OCI-LY1 (cell line): ENCODE results near the gene LARP4B.
A peak's percentile ranks its signal among the peaks of the same experiment; 100 is the strongest.

Experiments used
- H2AFZ ChIP-seq: fragments of 200-600 bp; sonication (generic), shearing (Covaris generic); 2 replicates; pipeline ENCODE4 v1.6.0; 2014; ENCODE audit warnings: antibody characterized with exemption, mild to moderate bottlenecking, low read length
- H3F3A ChIP-seq: fragments of 200-600 bp; sonication (generic), shearing (Covaris generic); 2 replicates; pipeline ENCODE4 v1.6.0; 2014; ENCODE audit warnings: mild to moderate bottlenecking, antibody characterized with exemption, low read length, moderate library complexity; ENCODE audit not compliant: insufficient read depth
- H3K27ac ChIP-seq: fragments of 200-600 bp; sonication (generic); 2 replicates; pipeline ENCODE4 v1.5.1; 2014; ENCODE audit warnings: low read length, mixed run types, mild to moderate bottlenecking, low read depth; ENCODE audit not compliant: poor library complexity, severe bottlenecking
- H3K27me3 ChIP-seq: fragments of 200-600 bp; sonication (generic); 2 replicates; pipeline ENCODE4 v1.6.0; 2014; ENCODE audit warnings: antibody characterized with exemption, mild to moderate bottlenecking, low read length, moderate library complexity; ENCODE audit not compliant: insufficient read depth
- H3K36me3 ChIP-seq: fragments of 200-600 bp; sonication (generic); 2 replicates; pipeline ENCODE4 v1.6.1; 2014; ENCODE audit warnings: mild to moderate bottlenecking, antibody characterized with exemption, low read length, moderate library complexity, mixed read lengths; ENCODE audit not compliant: insufficient read depth
- H3K4me1 ChIP-seq: fragments of 200-600 bp; sonication (generic); 2 replicates; pipeline ENCODE4 v1.5.1; 2014; ENCODE audit warnings: mild to moderate bottlenecking, low read length, moderate library complexity; ENCODE audit not compliant: insufficient read depth, severe bottlenecking
- H3K4me2 ChIP-seq: fragments of 200-600 bp; sonication (generic), shearing (Covaris generic); 2 replicates; pipeline ENCODE4 v1.6.1; 2014; ENCODE audit warnings: low read length
- H3K4me3 ChIP-seq: fragments of 200-600 bp; sonication (generic); 2 replicates; pipeline ENCODE4 v1.5.1; 2014; ENCODE audit warnings: low read length, low read depth, mild to moderate bottlenecking, mixed read lengths; ENCODE audit not compliant: poor library complexity, severe bottlenecking
- H3K79me2 ChIP-seq: fragments of 200-600 bp; shearing (Covaris generic); 2 replicates; pipeline ENCODE4 v1.6.1; 2016; ENCODE audit warnings: mixed run types, low read length, mixed read lengths; ENCODE audit not compliant: insufficient read depth
- H3K9ac ChIP-seq: fragments of 200-600 bp; sonication (generic), shearing (Covaris generic); 2 replicates; pipeline ENCODE4 v1.6.1; 2014; ENCODE audit warnings: mild to moderate bottlenecking, low read length, mixed read lengths
- H3K9me2 ChIP-seq: fragments of 200-600 bp; sonication (generic), shearing (Covaris generic); 2 replicates; pipeline ENCODE4 v1.6.1; 2014; ENCODE audit warnings: low read depth, mild to moderate bottlenecking, low read length, mixed read lengths
- H3K9me3 ChIP-seq: fragments of 200-600 bp; shearing (Covaris generic); 2 replicates; pipeline ENCODE4 v1.6.1; 2014; ENCODE audit warnings: low read length, mixed read lengths
- H4K20me1 ChIP-seq: fragments of 200-600 bp; sonication (generic), shearing (Covaris generic); 2 replicates; pipeline ENCODE4 v1.6.0; 2016; ENCODE audit warnings: mild to moderate bottlenecking, low read length; ENCODE audit not compliant: insufficient read depth
- EZH2 ChIP-seq: fragments of 200-600 bp; sonication (generic), shearing (Covaris generic); IDR thresholded peaks from 2 replicates; pipeline ENCODE4 v1.8.0; 2017; ENCODE audit warnings: borderline replicate concordance, mixed run types, mild to moderate bottlenecking, antibody characterized with exemption, low read length, moderate library complexity, mixed read lengths
- TF ChIP-seq, protein P1 (sequence below): fragments of 200-600 bp; sonication (generic), shearing (Covaris generic); IDR thresholded peaks from 2 replicates; pipeline ENCODE4 v1.5.1; 2017; ENCODE audit warnings: mild to moderate bottlenecking, antibody characterized with exemption, low read length, moderate library complexity, mixed read lengths

LARP4B gene

DNA sequence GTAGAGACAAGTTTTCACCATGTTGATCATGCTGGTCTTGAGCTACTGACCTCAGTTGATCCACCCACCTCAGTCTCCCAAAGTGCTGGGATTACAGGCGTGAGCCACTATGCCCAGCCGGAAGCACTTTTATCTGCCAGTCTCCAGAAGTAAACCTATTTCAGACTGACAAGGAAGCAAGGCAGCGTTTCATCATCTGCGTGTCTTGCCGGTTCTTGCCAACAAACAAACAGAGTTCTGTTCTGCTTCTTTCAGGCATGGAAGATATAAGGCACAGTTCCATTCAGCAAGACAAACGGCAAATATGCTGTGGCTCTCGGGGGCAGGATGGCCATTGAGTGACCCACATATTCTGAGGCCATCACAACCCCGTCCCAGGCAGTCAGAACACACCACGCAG lies 15.5 kb upstream of the LARP4B start:
- Histone ChIP-seq H3K9ac (no peak overlapping the region), H2AFZ (no peak overlapping the region), H3K4me1 (peaks cover 24% of the 10 kb centered on the region), H3K27me3 (no peaks in the 10 kb centered on the region), H3K27ac (no peak overlapping the region), H3K9me3 (no peaks in the 10 kb centered on the region), H3K79me2 (no peaks in the 10 kb centered on the region), H4K20me1 (no peaks in the 10 kb centered on the region), H3K4me2 (no peak overlapping the region), H3F3A (no peaks in the 10 kb centered on the region), H3K9me2 (no peaks in the 10 kb centered on the region), H3K4me3 (no peak overlapping the region), H3K36me3 (no peaks in the 10 kb centered on the region)
- TF ChIP-seq, protein P1, sequence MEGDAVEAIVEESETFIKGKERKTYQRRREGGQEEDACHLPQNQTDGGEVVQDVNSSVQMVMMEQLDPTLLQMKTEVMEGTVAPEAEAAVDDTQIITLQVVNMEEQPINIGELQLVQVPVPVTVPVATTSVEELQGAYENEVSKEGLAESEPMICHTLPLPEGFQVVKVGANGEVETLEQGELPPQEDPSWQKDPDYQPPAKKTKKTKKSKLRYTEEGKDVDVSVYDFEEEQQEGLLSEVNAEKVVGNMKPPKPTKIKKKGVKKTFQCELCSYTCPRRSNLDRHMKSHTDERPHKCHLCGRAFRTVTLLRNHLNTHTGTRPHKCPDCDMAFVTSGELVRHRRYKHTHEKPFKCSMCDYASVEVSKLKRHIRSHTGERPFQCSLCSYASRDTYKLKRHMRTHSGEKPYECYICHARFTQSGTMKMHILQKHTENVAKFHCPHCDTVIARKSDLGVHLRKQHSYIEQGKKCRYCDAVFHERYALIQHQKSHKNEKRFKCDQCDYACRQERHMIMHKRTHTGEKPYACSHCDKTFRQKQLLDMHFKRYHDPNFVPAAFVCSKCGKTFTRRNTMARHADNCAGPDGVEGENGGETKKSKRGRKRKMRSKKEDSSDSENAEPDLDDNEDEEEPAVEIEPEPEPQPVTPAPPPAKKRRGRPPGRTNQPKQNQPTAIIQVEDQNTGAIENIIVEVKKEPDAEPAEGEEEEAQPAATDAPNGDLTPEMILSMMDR = no peak
- no peak for TF ChIP-seq EZH2

DNA sequence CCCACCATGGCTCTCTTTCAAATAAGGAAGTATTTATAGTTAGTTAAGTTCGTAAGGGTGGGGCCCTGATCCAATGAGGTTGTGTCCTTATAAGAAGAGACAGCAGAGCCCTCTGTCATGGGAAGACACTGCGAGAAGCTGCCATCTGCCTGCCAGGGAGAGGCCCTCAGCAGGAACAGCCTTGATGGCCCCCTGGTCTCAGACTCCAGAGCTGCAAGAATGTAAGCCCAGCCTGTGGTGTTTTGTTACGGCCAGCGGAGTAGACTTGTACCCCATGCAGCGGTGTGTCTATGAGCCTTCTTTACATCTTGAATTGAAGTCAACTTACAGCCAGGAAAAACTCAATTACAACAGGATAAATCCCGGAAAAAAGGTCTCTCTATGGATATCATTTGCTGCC lies 14.3 kb upstream of the LARP4B start:
- H3K27me3 ChIP-seq = no peaks in the 10 kb centered on the region
- H3K9me2 ChIP-seq = no peaks in the 10 kb centered on the region
- H3K9me3 ChIP-seq = no peaks in the 10 kb centered on the region
- H4K20me1 ChIP-seq = no peaks in the 10 kb centered on the region
- TF ChIP-seq EZH2 = no peak
- TF ChIP-seq, protein P1 = no peak
- H3K9ac ChIP-seq = no peak overlapping the region
- peaks cover 24% of the 10 kb centered on the region for H3K4me1 ChIP-seq
- H3K27ac ChIP-seq = no peak overlapping the region
- H3F3A ChIP-seq = no peaks in the 10 kb centered on the region
- no peak overlapping the region for H3K4me2 ChIP-seq
- H3K79me2 ChIP-seq = no peaks in the 10 kb centered on the region
- no peak overlapping the region for H2AFZ ChIP-seq
- H3K36me3 ChIP-seq = no peaks in the 10 kb centered on the region
- no peak overlapping the region for H3K4me3 ChIP-seq

DNA sequence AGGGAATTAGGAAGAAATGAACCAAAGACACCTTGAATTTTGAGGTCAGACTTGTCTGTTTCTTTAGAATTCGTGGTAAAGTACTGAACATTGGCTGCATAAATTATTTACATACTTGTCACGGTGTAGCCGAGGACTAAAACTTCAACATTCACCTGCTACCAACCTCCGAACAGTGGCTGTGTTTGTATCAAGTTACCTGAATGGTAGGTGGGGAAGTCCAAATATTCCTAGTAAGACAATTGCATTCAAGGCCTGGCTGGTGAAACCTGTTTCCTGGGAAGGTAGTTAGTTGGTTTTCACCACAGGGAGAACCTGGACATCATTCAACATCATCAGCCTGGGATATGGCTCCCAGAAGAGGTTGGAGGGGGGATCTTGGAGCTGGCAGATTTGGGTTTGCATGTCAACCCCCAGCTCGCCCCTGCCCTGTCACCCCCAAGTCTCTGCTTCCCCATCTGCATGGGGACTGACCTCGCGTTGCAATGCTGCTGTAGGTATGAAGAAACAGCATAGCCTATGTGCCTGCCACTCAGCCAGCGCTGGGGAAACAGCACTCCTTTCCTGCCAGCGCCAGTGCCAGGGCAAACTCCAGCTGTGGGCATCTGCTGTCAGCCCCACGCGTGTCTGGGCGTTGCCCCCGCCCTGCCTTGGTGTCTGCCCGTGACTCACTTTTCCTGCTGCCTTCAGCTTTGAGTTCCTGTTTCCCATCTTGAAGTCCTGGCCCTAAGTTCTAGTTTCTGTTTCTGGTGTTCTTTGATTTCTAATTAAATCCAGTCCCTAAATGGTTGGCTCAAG lies 12.7 kb upstream of the LARP4B start:
- Histone ChIP-seq H2AFZ (no peak overlapping the region), H3K9me3 (no peaks in the 10 kb centered on the region), H4K20me1 (no peaks in the 10 kb centered on the region), H3K4me2 (peak overlapping the region; percentile 41; the same call in 1 of the 2 replicates), H3K4me3 (no peak overlapping the region), H3F3A (no peaks in the 10 kb centered on the region), H3K9ac (peak overlapping the region; percentile 0; the same call in 1 of the 2 replicates), H3K4me1 (peaks cover 16% of the 10 kb centered on the region), H3K36me3 (no peaks in the 10 kb centered on the region), H3K9me2 (no peaks in the 10 kb centered on the region), H3K27ac (no peak overlapping the region), H3K27me3 (no peaks in the 10 kb centered on the region), H3K79me2 (no peaks in the 10 kb centered on the region)
- no peak for TF ChIP-seq EZH2
- TF ChIP-seq, protein P1 = no peak
